Measurements from ENCODE around the gene RBM20. TPM values are rescaled to one million over a fixed set of nuclear protein-coding genes. Genes with fewer than 3 reads are reported as not detected.

The RBM20 gene
- total RNA-seq, 1 donor from 2014 or later = 0.58 TPM

GRCh38 chr10:110771486-110771885 is 127.3 kb downstream of the RBM20 start:
- Mint-ChIP-seq H3K27me3 (ENCODE audit: low read depth) (no peaks in the 10 kb centered on the region), H3K4me1 (no peaks in the 10 kb centered on the region), H3K27ac (ENCODE audit: unreplicated experiment) (no peak overlapping the region), H3K36me3 (ENCODE audit: low read depth) (no peaks in the 10 kb centered on the region), H3K4me3 (no peak overlapping the region), H3K9me3 (no peaks in the 10 kb centered on the region)
- no peak for DNase-seq (ENCODE audit: low read depth, low spot score)
- TF ChIP-seq CTCF (conservative IDR thresholded peaks at IDR 0.05) = no peak

- no peaks in the 10 kb centered on the region for H3K4me1 Mint-ChIP-seq
- no peak for DNase-seq (ENCODE audit: low read depth, low spot score)
- H3K27ac Mint-ChIP-seq (ENCODE audit: unreplicated experiment) = no peak overlapping the region
- no peaks in the 10 kb centered on the region for H3K36me3 Mint-ChIP-seq (ENCODE audit: low read depth)
- no peaks in the 10 kb centered on the region for H3K9me3 Mint-ChIP-seq
- H3K27me3 Mint-ChIP-seq (ENCODE audit: low read depth) = no peaks in the 10 kb centered on the region
- H3K4me3 Mint-ChIP-seq = no peak overlapping the region
- no peak for TF ChIP-seq CTCF (conservative IDR thresholded peaks at IDR 0.05)
Measured at GRCh38 chr10:110771991-110772390, 127.9 kb downstream of the RBM20 start.

- Mint-ChIP-seq H3K9me3 (no peaks in the 10 kb centered on the region), H3K4me3 (no peak overlapping the region)
Measured at GRCh38 chr10:110772454-110773025, 128.4 kb downstream of the RBM20 start.

GRCh38 chr10:110773693-110774068 is 129.5 kb downstream of the RBM20 start:
- no peaks in the 10 kb centered on the region for H3K4me1 Mint-ChIP-seq
- no peak overlapping the region for H3K4me3 Mint-ChIP-seq
- no peak overlapping the region for H3K27ac Mint-ChIP-seq (ENCODE audit: unreplicated experiment)
- DNase-seq (ENCODE audit: low read depth, low spot score) = no peak
- H3K27me3 Mint-ChIP-seq (ENCODE audit: low read depth) = peaks cover 2% of the 10 kb centered on the region
- no peaks in the 10 kb centered on the region for H3K36me3 Mint-ChIP-seq (ENCODE audit: low read depth)
- H3K9me3 Mint-ChIP-seq = no peaks in the 10 kb centered on the region
- no peak for TF ChIP-seq CTCF (conservative IDR thresholded peaks at IDR 0.05)

More at GRCh38 chr10:110772454-110773025, 128.4 kb downstream of the RBM20 start:
- Mint-ChIP-seq H3K27me3 (ENCODE audit: low read depth) (no peaks in the 10 kb centered on the region), H3K4me1 (no peaks in the 10 kb centered on the region), H3K36me3 (ENCODE audit: low read depth) (no peaks in the 10 kb centered on the region), H3K27ac (ENCODE audit: unreplicated experiment) (no peak overlapping the region)
- no peak for TF ChIP-seq CTCF (conservative IDR thresholded peaks at IDR 0.05)
- no peak for DNase-seq (ENCODE audit: low read depth, low spot score)

GRCh38 chr10:110774069-110775019 is 130.2 kb downstream of the RBM20 start:
- H3K4me3 Mint-ChIP-seq = no peak overlapping the region

More at GRCh38 chr10:110774069-110775019, 130.2 kb downstream of the RBM20 start:
- no peaks in the 10 kb centered on the region for H3K4me1 Mint-ChIP-seq
- TF ChIP-seq CTCF (conservative IDR thresholded peaks at IDR 0.05) = no peak
- no peaks in the 10 kb centered on the region for H3K36me3 Mint-ChIP-seq (ENCODE audit: low read depth)
- no peaks in the 10 kb centered on the region for H3K9me3 Mint-ChIP-seq
- H3K27me3 Mint-ChIP-seq (ENCODE audit: low read depth) = peaks cover 2% of the 10 kb centered on the region
- H3K27ac Mint-ChIP-seq (ENCODE audit: unreplicated experiment) = no peak overlapping the region
- no peak for DNase-seq (ENCODE audit: low read depth, low spot score)
